HUES48 (cell line): Measurements from ENCODE around the gene TRIM8.
"Not testable (repeated sequence)": the region's sequence is repeated elsewhere in the genome, so short reads cannot be mapped to it uniquely, and the experiment has no call there.

Source experiments
- H3K27ac ChIP-seq: one replicate; pipeline ENCODE4 v1.7.0; 2013; ENCODE audit warnings: low read depth, low read length, inconsistent platforms
- H3K27me3 ChIP-seq: 2 replicates; pipeline ENCODE4 v1.6.1; 2013; ENCODE audit warnings: mild to moderate bottlenecking, low read length; ENCODE audit not compliant: control insufficient read depth, insufficient read depth
- H3K36me3 ChIP-seq: 2 replicates; pipeline ENCODE4 v1.6.1; 2013; ENCODE audit warnings: low read length; ENCODE audit not compliant: control insufficient read depth, insufficient read depth
- H3K4me1 ChIP-seq: 2 replicates; pipeline ENCODE4 v1.6.1; 2013; ENCODE audit warnings: mild to moderate bottlenecking, low read length; ENCODE audit not compliant: control insufficient read depth, insufficient read depth
- H3K4me3 ChIP-seq: 2 replicates; pipeline ENCODE4 v1.5.1; 2013; ENCODE audit warnings: mild to moderate bottlenecking, low read depth, low read length
- H3K9ac ChIP-seq: 2 replicates; pipeline ENCODE4 v1.6.1; 2013; ENCODE audit warnings: mild to moderate bottlenecking, low read depth, low read length, moderate library complexity
- H3K9me3 ChIP-seq: 2 replicates; pipeline ENCODE4 v1.6.1; 2013; ENCODE audit warnings: low read length; ENCODE audit not compliant: control insufficient read depth, insufficient read depth

Gene TRIM8

DNA sequence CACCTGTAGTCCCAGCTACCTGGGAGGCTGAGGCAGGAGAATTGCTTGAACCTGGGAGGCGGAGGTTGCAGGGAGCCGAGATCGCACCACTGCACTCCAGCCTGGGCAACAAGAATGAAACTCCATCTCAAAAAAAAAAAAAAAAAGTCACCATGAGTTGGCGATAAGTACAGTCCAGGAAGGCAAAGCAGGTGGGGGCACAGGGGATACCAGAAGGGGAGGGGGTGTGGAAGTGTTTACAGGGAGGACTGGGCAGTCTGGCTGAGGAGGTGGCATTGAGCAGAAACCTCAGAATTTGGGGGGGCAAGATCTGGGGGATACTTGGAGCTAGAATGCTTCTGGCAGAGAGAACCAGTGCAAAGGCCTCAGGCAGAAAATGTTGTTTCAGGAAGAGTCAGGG, 23.1 kb downstream of the TRIM8 start:
- H3K9me3 ChIP-seq, H3K27me3 ChIP-seq, H3K36me3 ChIP-seq, H3K9ac ChIP-seq, H3K4me3 ChIP-seq, H3K27ac ChIP-seq: not testable (repeated sequence)
- peaks cover 20% of the 10 kb centered on the region for H3K4me1 ChIP-seq

DNA sequence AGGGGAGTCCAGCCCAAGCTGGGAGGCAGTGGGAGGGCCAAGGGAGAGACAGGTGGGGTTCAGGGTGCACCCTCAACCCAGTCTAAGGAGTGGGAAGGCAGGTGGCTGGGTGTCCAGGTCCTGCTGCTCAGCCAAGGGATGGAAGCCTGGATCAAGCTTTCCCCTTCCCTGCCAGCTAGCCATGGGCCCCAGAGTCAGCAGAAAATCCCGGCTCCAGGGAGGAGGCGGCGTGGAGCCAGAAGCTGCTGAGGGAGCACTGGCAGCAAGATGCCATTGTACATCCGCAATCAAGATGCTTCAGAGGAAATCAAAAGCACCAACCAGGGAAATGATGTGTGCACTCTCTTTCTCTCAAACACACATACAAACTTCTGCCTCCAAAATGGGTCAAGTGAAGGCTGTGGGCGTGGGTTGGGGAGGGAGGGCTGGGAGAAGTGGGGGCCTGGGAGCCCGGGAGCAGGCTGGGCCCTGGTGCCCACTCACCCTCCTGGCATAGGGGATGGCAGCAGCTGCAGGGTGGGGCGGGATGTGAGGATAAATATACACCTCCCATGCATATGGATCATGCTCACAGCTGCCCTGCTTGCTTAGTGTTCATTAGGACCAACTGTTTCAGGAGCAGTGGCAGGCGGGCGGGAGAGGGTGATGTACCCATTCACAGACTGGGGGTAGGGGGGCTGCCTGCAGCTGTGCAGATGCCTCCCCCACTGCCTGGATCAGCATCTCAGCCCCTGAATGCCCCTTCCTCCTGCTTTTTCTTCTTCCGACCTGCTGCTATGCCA, 24.2 kb downstream of the TRIM8 start:
- H3K4me3 ChIP-seq, result no peak overlapping the region
- peaks cover 24% of the 10 kb centered on the region for H3K4me1 ChIP-seq
- H3K9me3 ChIP-seq, result no peaks in the 10 kb centered on the region
- no peak overlapping the region for H3K27ac ChIP-seq
- no peaks in the 10 kb centered on the region for H3K27me3 ChIP-seq
- H3K36me3 ChIP-seq, result no peaks in the 10 kb centered on the region
- H3K9ac ChIP-seq, result no peak overlapping the region

GRCh38 chr10:102669206-102670064, 25.2 kb downstream of the TRIM8 start:
- no peaks in the 10 kb centered on the region for H3K27me3 ChIP-seq
- no peaks in the 10 kb centered on the region for H3K36me3 ChIP-seq
- no peak overlapping the region for H3K27ac ChIP-seq
- H3K4me3 ChIP-seq, result no peak overlapping the region
- H3K4me1 ChIP-seq, result peaks cover 33% of the 10 kb centered on the region
- H3K9me3 ChIP-seq, result no peaks in the 10 kb centered on the region
- no peak overlapping the region for H3K9ac ChIP-seq

DNA sequence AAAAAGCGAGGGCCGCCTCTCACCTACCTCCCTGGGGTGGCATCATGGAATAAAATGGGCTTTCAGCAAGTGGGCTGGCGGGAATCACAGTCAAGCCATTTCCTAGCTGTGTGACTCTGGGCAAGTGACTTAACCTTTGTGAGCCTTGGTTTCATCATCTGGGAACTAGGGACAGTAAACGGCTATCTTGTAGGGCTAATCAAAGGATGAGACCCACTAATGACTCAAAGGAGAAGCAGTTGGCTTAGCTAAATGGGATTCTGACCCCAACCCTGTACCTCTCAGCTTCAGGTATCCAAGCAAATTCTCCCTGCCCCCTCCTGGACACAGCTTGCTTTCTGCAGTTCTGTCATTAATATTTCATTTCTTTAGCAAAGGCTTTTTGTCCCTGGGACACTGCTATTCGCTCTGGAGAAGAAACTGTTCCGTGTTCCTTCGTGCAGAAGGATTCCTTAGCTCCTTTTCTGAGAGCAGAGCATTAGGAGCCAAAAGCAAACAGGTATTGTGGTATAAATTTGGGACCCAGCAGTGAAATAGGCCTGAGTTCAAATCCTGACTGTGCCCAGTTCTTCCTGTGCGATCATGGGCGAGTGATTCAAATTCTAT, 25.9 kb downstream of the TRIM8 start:
- Histone ChIP-seq H3K27ac (peak overlapping the region; percentile 7), H3K9me3 (no peaks in the 10 kb centered on the region), H3K4me3 (no peak overlapping the region), H3K9ac (no peak overlapping the region), H3K27me3 (no peaks in the 10 kb centered on the region), H3K4me1 (peaks cover 40% of the 10 kb centered on the region), H3K36me3 (no peaks in the 10 kb centered on the region)

GRCh38 chr10:102670871-102671434, 26.7 kb downstream of the TRIM8 start:
- Histone ChIP-seq H3K4me1 (peaks cover 46% of the 10 kb centered on the region), H3K36me3 (no peaks in the 10 kb centered on the region), H3K9ac (no peak overlapping the region), H3K4me3 (no peak overlapping the region), H3K9me3 (no peaks in the 10 kb centered on the region), H3K27me3 (no peaks in the 10 kb centered on the region), H3K27ac (peak overlapping the region; percentile 7)

GRCh38 chr10:102673236-102673818, 29.0 kb downstream of the TRIM8 start:
- no peak overlapping the region for H3K9ac ChIP-seq

DNA sequence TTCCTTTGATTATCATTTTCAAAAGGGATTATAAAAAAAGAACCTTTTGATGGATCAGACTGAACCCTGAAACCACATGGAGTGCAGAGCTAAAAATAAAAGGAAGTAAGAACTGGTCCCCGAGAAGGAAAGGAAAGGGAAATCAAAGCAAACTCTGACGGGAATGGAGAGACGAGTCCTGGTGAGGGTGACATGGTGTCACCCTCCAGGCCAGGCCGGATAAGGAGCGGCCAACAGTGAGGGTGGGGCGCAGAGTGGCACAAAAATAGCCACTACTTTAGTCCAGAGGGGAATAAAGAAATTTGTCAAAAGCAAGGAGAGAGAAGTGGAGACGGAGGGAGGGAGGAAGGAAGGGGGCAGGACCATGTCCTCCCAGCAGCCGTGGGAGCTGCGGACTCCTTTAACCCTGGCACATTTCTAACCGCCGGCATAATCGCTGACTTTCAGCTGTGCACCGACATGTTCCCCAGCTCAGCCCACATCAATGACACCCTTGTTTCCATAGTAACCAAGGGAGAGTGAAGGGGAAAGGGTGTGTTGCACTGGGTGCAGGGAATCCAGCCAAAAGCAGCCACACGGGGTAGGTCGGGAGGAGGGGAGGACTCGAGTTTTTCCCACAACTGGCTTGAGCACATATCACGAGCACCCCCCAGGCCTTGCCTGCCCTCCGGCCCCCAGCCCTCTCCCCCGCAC, 29.7 kb downstream of the TRIM8 start:
- H3K4me1 ChIP-seq, result peaks cover 75% of the 10 kb centered on the region
- no peaks in the 10 kb centered on the region for H3K9me3 ChIP-seq
- 0 out of 2 replicates have a peak overlapping the region, but pooled peaks have one; percentile 9 for H3K4me3 ChIP-seq
- no peaks in the 10 kb centered on the region for H3K27me3 ChIP-seq
- H3K9ac ChIP-seq, result no peak overlapping the region
- H3K36me3 ChIP-seq, result no peaks in the 10 kb centered on the region
- H3K27ac ChIP-seq, result peak overlapping the region; percentile 43

More at GRCh38 chr10:102673236-102673818, 29.0 kb downstream of the TRIM8 start:
- Histone ChIP-seq H3K27ac (no peak overlapping the region), H3K4me1 (peaks cover 69% of the 10 kb centered on the region), H3K36me3 (no peaks in the 10 kb centered on the region), H3K27me3 (no peaks in the 10 kb centered on the region), H3K4me3 (no peak overlapping the region), H3K9me3 (no peaks in the 10 kb centered on the region)

GRCh38 chr10:102674566-102674965, 30.3 kb downstream of the TRIM8 start:
- Histone ChIP-seq H3K9me3 (no peaks in the 10 kb centered on the region), H3K27me3 (no peaks in the 10 kb centered on the region), H3K27ac (peak overlapping the region; percentile 43), H3K4me3 (no peak overlapping the region), H3K4me1 (peaks cover 76% of the 10 kb centered on the region), H3K9ac (no peak overlapping the region), H3K36me3 (no peaks in the 10 kb centered on the region)

DNA sequence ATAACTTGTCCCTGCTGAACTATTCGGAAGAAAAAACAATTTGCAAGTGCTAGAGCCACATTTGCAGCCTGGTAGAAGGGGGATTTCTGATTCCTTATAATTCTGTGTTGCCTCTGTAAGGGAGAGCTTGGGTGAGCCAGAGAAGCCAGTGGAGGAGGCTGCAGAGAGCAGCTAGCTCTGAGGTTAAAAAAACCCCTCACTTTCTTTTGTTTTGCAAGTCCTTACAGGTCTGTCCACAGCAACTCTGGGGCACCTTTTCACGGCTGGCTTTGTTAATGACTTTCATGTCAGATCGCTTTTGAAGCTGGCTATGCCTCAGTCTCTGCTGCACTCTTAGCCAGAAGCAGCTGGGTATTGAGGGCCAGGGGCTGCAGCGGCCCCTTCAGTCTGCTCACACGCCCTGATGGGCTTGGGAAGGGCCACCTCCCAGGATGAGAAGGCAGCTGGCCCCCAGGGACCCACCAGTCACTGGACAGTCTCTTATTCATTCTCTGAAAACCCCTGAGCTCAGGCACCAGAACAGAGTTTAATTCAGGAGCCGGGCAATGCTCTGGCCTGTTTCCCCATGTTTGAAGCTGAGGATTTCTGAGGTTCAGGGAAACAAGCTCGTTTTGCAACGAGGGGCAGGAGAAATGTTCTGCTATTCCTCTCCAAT, 30.9 kb downstream of the TRIM8 start:
- Histone ChIP-seq H3K9me3 (no peaks in the 10 kb centered on the region), H3K9ac (no peak overlapping the region), H3K4me3 (no peak overlapping the region), H3K27ac (peak overlapping the region; percentile 43), H3K27me3 (no peaks in the 10 kb centered on the region), H3K4me1 (peaks cover 72% of the 10 kb centered on the region), H3K36me3 (no peaks in the 10 kb centered on the region)
